NCI-H1417 (cell line): ENCODE results near the gene PPP2R5C.

Experiments used
- DNase-seq, 3 experiments: peaks; one replicate each; lab custom pipeline; 2025; lab: John Stamatoyannopoulos, UW

The PPP2R5C gene

GRCh38 chr14:101887219-101887618 is 125.7 kb downstream of the PPP2R5C start:
- no peak for DNase-seq

GRCh38 chr14:101888182-101888581 is 126.7 kb downstream of the PPP2R5C start:
- no peak for DNase-seq

- no peak for DNase-seq
Observed at GRCh38 chr14:101889366-101889765, 127.9 kb downstream of the PPP2R5C start.

- peak in 1 of 3 experiments; percentile 47 for DNase-seq
Observed at GRCh38 chr14:101889898-101890297, 128.4 kb downstream of the PPP2R5C start.

GRCh38 chr14:101891471-101891870 is 130.0 kb downstream of the PPP2R5C start:
- DNase-seq = no peak

- no peak for DNase-seq
Observed at GRCh38 chr14:101893759-101894158, 132.2 kb downstream of the PPP2R5C start.

- DNase-seq = no peak
Observed at GRCh38 chr14:101894365-101895081, 133.0 kb downstream of the PPP2R5C start.

GRCh38 chr14:101895256-101895655 is 133.7 kb downstream of the PPP2R5C start:
- DNase-seq = no peak

GRCh38 chr14:101897326-101897725 is 135.8 kb downstream of the PPP2R5C start:
- DNase-seq = no peak

GRCh38 chr14:101898416-101898815 is 136.9 kb downstream of the PPP2R5C start:
- no peak for DNase-seq

GRCh38 chr14:101899263-101899662 is 137.8 kb downstream of the PPP2R5C start:
- DNase-seq = no peak

GRCh38 chr14:101900253-101900652 is 138.7 kb downstream of the PPP2R5C start:
- no peak for DNase-seq

- no peak for DNase-seq
Observed at GRCh38 chr14:101903111-101903561, 141.6 kb downstream of the PPP2R5C start.

- no peak for DNase-seq
Observed at GRCh38 chr14:101905614-101906013, 144.1 kb downstream of the PPP2R5C start.

GRCh38 chr14:101906645-101907044 is 145.1 kb downstream of the PPP2R5C start:
- no peak for DNase-seq

- DNase-seq = no peak
Observed at GRCh38 chr14:101907619-101908018, 146.1 kb downstream of the PPP2R5C start.

- DNase-seq = no peak
Observed at GRCh38 chr14:101908795-101909194, 147.3 kb downstream of the PPP2R5C start.

- DNase-seq = no peak
Observed at GRCh38 chr14:101909371-101910096, 148.0 kb downstream of the PPP2R5C start.

- no peak for DNase-seq
Observed at GRCh38 chr14:101912841-101913240, 151.3 kb downstream of the PPP2R5C start.

GRCh38 chr14:101914083-101914482 is 152.6 kb downstream of the PPP2R5C start:
- no peak for DNase-seq

GRCh38 chr14:101915871-101916815 is 154.6 kb downstream of the PPP2R5C start:
- DNase-seq = no peak

- DNase-seq = no peak
Observed at GRCh38 chr14:101916816-101917412, 155.4 kb downstream of the PPP2R5C start.
